PC-3 (cell line): ENCODE measurements around the gene SEC14L2.

ENCODE experiments used
- EZH2 ChIP-seq: fragments of 300-600 bp; sonication (generic); IDR thresholded peaks from one replicate; pipeline ENCODE4 v1.6.1; 2017; ENCODE audit warnings: antibody characterized with exemption, mild to moderate bottlenecking, low read length; ENCODE audit not compliant: unreplicated experiment
- EZH2phosphoT487 ChIP-seq: fragments of 300-600 bp; sonication (generic); IDR thresholded peaks from 2 replicates; pipeline ENCODE4 v1.6.1; 2018; ENCODE audit warnings: mild to moderate bottlenecking, antibody characterized with exemption, low read length, borderline replicate concordance
- TF ChIP-seq, protein P1 (sequence below): fragments of 300-600 bp; sonication (generic); conservative IDR thresholded peaks from 2 replicates; pipeline ENCODE4 v1.5.1; 2017; ENCODE audit warnings: antibody characterized with exemption, low read depth, mild to moderate bottlenecking, low read length

DNA sequence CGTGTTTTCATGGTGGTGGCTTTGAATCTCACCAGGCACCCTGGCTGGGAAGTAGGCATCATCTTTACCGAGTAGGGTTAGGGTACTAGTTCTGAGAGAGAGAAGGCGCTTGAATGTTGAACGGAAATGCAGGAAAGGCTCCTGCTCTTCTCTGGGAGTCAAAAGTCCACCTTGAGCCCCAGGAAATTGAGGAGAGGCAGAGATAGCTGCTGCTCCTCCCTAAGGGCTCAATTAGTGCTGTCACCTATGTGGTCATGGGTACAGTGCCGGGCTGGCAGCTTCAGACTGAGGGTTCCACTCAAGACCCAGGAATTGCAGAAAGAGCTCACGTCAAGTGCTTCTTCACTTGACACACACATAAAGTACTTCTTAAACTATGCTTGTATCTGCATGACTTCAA, 38.3 kb upstream of the SEC14L2 start:
- TF ChIP-seq, protein P1, sequence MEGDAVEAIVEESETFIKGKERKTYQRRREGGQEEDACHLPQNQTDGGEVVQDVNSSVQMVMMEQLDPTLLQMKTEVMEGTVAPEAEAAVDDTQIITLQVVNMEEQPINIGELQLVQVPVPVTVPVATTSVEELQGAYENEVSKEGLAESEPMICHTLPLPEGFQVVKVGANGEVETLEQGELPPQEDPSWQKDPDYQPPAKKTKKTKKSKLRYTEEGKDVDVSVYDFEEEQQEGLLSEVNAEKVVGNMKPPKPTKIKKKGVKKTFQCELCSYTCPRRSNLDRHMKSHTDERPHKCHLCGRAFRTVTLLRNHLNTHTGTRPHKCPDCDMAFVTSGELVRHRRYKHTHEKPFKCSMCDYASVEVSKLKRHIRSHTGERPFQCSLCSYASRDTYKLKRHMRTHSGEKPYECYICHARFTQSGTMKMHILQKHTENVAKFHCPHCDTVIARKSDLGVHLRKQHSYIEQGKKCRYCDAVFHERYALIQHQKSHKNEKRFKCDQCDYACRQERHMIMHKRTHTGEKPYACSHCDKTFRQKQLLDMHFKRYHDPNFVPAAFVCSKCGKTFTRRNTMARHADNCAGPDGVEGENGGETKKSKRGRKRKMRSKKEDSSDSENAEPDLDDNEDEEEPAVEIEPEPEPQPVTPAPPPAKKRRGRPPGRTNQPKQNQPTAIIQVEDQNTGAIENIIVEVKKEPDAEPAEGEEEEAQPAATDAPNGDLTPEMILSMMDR = no peak
- no peak for TF ChIP-seq EZH2
- no peak for TF ChIP-seq EZH2phosphoT487
